ENCODE measurements around the gene KCTD12.
"Not testable (repeated sequence)": the region's sequence is repeated elsewhere in the genome, so short reads cannot be mapped to it uniquely, and the experiment has no call there.

Gene KCTD12
- 13.5 to 22.8 (median 14.8) reads per million in 4 donors for total RNA-seq

DNA sequence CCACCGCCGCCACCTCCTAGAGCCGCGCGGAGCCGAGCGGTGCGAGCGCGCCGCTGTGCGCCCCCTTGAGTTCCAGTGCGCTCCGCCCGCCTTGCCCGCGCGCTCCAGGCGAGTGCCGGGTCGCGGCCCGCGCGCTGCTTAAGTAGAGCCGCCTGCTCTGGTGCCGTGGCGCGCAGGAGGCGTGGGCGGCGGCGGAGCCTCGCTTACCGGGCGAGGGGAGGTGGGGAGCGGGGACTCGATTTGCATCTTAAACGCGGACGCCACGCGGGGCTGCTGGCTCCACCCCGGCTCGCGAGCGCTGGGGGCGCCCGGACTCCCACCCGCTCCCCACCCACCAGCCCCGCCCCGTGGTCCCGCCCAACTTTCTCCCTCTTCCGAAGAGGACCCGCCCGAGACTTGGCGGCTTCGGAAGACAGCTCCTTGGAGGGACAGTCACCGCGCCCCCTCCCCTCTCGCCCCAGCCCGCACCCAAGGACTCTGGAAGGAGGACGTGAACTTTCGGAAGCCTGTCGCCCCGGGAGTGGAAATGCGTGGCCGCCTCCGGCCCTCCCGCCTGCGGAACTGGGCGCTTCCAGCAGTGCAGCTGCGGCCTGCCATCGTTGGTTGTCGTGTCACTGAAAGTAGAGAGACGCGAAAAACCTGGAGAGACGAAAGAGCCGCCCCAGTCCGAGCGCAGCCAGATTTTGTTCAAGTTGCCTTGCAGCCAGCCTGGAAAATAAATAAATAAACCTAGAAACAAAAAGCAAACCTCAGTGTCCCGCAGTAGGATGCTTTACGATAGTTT is at the start of gene KCTD12:
TSS of gene KCTD12 (minus strand) at position 114 of the 784 bp plus-strand sequence. CDS start 257 bp downstream, outside the sequence.
- peak; percentile 42 to 77 (median 66) for DNase-seq

DNA sequence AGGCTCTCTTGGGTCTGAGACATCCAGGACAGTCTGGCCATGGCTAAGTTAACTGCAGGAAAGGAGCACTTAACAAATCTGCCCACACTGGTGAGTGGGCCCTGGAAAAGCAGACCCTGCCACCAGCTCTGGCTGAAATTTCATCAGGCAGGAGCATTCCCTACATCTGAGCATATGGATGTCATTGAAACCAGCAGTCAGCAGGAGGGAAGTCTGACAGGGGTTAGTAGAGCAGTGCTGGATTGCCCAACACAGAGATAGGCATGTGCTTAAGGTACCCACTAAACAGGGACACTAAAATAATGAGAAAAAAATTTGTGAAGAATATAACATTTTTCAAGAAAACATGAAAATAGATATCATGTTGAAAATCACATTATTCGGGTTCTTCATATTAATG is 48.5 kb upstream of the KCTD12 start:
- DNase-seq = no peak

DNA sequence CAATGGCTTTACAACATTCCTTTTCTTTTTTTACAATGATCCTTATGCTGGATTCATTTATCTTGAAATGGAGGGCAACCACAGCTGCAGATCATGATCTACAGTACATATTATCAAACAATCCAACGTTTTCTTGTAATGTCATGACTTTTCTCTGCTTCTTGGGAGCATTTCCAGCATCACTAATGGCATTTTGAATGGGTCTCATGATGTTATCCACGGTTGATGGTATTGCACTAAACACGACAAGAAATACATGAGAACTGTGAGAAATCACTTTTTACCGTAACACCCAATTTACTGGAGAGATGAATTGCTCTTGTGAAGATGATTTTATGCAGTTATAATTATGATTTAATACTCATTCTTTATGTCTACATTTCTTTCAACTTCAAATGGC is 45.9 kb upstream of the KCTD12 start:
- no peak for DNase-seq

DNA sequence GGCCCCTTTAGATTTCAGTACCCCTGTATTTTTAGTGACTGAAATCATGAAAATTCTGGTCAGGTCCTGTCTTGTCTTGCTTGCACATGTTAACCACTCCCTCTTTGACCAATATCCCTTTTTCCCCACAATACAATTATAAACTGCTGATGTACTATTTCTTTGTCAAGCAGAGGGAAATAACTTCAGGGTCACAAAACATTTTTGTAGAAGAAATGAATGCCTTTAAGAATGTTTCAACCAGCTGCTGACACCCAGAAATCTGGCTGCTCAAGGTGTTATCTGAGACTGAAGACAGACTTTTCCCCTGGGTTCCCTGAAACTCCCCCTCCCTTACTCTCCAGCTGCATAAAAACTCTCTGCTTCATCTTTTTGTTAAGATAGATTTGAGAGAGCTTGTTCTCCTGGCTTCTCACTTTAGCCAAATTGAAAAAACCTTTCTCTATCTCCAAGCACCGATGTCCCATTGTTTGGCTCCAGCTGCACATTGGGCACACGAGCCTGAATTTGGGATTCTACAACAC is 43.7 kb upstream of the KCTD12 start:
- no peak for DNase-seq

DNA sequence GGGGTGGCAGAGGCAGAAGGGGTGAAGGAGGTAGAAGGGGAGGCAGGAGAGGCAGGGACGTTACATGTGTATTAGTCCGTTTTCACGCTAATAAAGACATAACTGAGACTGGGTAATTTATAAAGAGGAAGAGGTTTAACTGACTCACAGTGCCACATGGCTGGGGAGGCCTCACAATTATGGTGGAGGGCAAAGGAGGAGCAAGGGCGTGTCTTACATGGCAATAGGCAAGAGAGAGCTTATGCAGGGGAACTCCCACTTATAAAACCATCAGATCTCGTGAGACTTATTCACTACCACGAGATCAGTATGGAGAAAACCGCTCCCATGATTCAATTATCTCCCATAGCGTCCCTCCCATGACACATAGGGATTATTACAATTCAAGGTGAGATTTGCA is 43.1 kb upstream of the KCTD12 start:
- DNase-seq = no peak

DNA sequence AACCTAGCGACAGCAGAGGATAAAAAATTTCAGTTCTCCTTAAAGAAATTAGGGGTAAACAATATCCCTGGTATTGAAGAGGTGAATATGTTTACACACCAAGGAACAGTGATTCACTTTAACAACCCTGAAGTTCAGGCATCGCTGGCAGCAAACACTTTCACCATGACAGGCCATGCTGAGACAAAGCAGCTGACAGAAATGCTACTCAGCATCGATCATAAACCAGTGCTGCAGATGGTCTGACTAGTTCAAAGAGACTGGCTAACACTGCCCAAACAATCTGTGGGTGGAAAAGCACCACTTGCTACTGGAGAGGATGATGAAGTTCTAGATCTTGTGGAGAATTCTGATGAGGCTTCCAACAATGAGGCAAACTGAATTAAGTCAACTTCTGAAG is 42.3 kb upstream of the KCTD12 start:
- DNase-seq = no peak

DNA sequence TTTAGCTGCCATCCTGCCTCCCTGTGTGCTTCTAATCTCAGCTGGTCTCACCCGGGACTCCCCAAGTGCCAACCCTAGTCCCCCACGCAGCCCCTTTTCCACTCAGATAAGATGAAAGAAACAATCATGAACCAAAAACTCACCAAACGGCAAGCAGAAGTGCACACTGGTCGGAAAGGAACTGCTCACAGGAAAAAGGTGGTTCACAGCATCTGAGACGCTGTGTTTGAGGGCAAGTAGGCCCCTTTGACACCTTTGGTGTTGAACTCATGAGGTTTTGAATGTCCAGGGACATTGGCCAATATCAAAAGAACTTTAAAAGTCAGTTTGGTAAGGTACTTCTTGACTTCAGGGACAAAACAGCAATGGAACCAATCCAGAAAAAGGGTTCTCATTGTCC is 41.8 kb upstream of the KCTD12 start:
- no peak for DNase-seq

DNA sequence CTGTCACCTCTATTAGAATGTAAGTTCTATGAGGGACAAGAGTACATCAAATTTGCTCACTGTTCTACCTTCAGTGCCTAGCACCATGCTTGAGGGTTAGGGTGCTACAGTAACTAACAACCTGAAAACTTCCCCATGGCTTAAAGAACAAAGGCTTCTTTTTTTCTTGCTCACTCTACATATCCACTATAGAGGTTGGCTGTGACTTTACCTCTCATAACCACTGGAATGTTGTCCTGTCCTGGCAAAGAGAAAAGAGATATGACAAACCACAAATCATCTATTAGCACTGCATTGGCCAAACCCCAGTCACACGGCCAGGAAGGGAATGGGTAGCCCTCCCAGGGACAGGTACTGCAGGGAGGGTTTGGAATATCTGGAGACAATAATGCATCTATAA is 38.9 kb upstream of the KCTD12 start:
- no peak for DNase-seq

DNA sequence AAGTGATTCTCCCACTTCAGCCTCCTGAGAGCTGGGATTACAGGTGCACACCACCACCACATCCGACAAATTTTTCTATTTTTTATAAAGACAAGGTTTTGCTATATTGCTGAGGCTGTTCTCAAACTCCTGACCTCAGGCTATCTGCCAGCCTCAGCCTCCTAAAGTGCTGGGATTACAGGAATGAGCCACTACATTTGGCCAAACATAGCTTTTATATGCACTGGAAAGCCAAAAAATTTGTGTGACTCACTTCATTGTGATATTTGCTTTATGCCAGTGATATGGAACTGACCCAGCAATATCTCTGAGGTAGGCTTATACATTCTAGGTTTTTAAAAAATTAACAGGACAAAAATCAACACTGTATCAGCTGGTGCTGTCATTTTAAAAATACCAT is 35.3 kb upstream of the KCTD12 start:
- no peak for DNase-seq

DNA sequence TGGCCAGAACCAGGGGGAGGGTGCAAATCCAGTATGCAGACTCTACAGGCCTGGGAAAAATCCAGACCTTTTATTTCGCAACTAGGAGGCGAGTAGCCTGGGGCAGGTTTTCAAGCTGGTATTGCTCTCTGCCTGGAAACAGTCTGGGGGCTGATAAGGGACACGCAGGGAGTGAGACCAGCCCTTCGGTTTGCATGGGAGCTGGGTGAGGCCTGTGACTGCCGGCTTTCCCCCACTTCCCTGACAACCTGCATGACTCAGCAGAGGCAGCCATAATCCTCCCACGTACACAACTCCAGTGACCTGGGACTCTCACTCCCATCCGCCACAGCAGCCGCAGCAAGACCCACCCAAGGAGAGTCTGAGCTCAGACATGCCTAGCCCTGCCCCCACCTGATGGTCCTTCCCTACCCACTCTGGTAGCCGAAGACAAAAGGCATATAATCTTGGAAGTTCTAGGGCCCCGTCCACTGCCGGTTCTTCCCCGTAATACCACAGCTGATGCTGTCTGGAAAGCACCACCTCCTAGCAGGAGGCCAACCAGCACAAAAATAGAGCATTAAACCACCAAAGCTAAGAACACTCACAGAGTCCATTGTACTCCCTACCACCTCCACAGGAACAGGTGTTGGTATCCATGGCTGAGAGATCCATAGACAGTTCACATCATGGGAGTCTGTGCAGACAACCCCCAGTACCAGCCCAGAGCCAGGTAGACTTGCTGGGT is 31.7 kb upstream of the KCTD12 start:
- DNase-seq = not testable (repeated sequence)

DNA sequence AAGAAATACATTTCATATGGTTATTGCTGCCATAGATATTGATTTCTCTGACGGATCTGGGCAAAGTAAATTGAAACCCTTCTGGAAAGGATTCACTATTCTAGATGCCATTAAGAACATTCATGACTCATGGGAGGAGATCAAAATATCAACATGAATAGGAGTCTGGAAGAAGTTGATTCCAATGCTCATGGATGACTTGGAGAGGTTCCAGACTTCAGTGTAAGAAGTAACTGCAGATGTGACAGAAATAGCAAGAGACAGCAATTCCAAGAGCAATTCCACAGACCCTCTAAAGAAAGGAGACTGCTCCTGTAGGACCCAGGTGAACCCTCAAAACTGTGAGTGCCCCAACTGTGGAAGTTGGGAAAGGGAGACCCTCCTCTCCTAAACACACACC is 30.9 kb upstream of the KCTD12 start:
- no peak for DNase-seq

DNA sequence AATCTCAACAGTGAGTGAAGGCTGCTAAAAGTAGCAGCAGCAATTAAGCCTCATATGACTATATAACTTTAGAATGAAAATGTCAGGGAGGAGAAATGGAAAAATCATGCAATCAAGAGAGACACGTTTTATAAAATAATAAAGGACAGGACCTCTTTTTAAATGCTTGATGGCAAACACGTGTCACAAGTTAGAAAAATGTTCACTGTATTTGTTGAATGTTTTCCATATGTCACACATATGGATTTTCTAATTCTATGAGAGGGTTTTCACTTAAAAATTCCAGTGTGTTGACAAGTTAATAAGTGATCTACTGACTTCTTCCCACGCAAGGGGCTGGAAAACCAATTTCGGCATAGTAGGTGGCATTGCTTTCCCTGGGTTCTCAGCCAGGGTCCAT is 27.7 kb upstream of the KCTD12 start:
- no peak for DNase-seq

DNA sequence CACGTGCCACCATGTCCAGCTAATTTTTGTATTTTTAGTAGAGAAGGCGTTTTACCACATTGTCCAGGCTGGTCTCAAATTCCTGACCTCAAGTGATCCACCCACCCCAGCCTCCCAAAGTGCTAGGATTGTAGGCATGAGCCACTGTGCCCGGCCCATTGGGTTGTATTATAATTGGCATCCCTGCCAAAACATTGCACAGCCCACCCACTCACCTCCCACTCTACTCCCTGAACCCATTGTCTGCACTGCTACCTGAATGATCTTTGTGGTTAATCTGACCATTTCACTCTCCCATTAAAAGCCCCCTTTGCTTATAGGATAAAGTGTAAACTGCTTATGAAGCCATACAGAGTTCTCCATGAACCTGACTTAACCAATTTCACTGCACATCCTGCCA is 26.3 kb upstream of the KCTD12 start:
- no peak for DNase-seq

DNA sequence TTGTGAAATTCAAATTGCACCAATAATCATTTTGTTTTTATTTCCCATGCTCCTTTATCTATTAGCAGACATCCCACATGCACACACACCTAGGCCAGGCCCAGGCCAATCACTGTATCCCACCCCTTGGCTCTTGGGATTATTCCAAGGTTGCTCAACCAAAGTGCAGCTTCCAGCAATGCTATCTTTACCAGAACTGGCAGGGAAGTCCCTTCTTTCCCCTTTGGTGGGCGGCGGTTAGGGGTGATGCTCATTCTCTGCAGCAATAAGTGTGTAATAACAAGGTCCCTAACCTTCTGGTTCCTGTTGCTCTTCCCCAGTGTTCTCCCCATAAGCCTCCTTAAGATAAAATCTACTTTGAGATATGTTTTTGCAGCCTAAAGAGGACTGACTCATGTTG is 18.3 kb upstream of the KCTD12 start:
- no peak for DNase-seq

DNA sequence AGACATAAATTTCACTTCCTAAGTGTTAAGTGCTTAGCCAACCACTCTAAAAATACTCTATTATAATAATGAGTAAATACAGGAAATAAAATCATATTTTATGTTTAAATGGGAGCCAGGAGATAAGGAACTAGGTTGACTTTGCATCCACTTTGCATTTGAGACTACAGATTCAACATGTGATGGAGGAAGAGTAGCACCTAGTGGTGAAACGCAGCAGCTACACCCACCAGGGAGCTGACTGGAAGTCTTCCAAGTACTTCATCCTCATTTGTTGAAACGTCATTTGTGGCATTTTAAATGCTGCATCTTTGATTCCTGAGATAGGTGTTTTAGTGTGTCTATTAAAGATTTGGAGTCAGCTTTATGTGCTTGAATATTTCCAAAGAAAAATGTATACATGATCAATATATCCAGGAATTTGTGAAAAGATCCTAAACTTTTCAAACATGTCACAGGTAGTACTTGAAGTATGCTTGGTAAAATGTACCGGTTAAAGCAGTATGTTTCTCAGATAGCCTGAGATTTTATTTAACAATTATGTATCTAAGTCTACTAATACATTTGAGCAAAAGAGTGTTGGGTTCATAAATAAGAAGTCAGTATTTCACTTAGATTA is 17.4 kb upstream of the KCTD12 start:
- DNase-seq = peak; percentile 30 to 63 (median 43)

DNA sequence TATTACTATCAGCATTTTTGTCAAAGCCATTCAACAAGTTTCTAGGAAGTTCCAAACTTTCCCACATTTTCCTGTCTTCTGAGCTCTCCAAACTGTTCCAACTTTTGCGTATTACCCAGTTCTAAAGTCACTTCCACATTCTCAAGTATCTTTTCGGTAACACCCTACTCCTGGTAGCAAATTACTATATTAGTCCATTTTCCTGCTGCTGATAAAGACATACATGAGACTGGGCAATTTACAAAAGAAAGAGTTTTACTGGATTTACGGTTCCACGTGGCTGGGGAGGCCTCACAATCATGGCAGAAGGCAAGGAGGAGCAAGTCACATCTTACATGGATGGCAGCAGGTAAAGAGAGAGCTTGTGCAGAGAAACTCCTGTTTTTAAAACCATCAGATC is 12.9 kb upstream of the KCTD12 start:
- DNase-seq = not testable (repeated sequence)

DNA sequence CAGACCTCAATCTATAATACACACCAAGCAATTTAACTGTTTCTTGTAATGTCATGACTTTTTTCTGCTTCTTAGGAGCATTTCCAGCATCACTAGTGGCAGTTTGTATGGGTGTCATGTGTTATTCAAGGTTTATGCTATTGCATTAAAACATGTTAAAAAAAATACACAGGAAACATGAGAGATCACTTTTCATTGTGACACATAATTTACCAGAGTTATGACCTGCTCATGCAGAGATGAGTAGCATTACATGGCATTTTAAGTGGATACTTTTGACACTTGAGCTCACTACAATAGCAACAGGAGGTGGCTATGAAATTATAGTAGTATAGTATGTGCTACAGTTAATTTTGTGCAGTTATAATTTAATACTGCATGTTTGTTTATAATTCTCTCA is 11.0 kb upstream of the KCTD12 start:
- DNase-seq = not testable (repeated sequence)

DNA sequence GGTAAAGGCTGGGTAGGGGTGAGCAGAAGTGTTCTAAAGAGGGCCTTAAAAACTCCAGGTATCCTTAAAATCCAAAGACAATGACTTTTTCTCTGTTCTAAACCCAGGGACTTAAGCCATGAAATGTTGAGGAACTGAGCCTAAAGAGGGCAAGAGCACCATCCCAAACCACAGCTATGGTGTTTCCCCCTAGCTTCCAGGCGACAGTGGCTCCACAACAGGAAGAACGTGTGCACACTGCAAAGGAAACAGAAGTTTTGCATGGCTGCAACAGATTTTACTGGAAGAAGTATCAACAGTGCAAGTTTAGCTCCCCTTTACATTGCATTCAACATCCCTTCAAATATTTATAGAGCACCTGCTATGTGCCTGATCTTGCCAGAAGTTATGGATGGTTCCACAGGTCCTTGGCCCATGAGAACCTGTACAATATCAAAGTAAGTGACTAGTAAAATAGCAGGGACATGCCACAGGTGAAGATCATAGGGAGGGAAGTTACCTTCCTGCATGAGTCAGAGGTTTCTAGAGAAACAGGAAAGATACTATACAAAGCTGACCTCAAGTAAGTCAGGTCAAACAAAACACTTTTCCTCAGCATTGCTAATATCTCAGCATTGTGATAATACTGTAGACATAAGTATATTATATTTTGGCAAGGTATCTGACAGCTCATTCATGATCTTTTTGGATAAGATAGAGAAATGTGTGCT is 8.4 kb upstream of the KCTD12 start:
- DNase-seq = no peak

DNA sequence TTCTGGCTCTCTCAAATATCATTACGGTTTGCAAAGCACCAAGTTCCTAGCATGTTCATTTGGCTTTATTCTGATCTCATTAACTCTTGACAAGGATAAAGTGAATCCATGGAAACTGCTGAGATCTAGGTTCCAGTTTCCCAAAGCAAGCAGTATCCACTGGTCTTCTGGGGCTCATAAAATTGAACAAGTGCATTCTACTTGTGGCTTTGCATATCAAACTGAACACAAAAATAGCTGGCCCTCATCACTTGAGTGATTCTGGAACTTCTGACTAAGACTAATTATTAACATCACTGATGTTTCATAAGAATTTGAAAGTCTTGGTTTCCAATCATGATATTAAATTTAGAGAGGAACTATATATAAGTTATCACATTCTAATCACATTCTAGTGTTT is 6.3 kb upstream of the KCTD12 start:
- no peak for DNase-seq

DNA sequence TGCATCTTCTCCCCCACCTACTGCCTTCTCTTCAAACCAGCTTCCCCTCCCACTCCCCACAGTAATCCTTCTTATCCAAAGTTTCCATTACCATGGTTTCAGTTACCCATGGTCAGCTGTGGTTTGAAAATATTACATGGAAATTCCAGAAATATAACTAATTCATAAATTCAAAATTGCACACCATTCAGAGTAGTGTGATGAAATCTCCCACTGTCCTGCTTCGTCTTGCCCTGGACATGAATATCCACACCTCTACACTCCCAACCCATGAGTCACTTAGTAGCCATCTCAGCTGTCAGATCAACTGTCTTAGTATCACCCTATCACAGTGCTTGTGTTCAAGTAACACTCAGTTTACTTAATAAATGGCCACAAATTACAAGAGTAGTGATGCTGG is 3.8 kb upstream of the KCTD12 start:
- no peak for DNase-seq

DNA sequence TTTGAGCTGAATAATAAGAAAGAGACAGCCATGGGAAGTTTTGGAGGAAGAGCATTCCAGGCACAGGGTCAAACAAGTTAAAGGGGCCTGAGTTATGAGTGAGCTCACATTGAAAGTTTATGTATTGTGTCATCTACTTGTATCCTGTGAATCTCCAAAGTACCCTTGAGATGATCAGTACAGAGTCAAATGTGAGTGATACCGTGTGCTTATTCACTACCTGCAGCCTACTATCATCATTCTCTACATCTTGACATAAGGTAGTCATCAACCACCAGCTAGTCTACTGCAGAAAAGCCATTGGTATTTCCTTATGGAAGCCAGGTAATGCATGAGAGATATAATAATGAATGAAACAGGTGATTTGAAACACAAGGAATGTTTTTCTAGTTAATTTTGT is 3.0 kb upstream of the KCTD12 start:
- DNase-seq = no peak

DNA sequence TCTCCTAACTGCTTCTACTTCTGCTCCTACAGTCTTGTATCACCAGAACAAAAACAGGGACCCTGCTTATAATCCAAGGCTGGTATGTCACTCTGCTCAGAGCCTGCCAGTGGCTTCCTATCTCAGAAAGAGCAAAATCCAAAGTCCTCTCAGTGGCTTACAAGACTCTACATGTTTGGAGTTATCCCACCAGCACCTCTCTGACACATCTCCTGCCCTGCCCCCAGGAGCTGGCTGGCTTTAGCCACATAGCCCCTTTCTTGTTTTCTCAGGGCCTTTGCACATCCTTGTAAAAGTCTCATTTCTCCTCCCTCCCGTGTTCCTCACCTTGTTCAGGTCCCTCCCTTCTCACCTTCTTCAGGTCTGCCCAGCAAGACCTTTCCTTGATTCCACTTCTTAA is 2.2 kb upstream of the KCTD12 start:
- no peak for DNase-seq

DNA sequence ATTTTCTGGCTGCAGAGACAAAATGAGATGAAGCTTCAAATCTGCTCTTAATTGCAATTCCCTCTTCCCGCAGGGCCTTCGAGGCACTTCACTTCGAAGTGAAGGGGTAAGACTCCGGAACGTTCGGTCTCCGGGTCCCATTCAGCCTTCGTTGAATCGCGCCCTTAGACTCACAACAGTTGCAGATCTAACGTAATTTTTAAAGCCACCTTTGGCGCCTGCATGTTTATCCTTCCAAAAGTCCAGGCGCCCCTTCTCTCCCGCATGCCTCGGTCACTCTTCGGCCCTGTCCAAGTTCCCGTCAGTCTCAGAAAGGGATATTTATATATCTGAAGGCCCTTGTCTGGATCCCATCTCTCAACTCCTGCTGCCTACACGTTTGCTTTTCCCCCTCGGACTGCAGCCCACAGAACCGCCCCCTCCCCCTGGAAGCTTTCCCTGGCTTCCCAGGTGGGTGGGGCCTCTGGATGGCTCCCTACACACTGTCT is 915 bp upstream of the KCTD12 start:
- DNase-seq = no peak
